GM18951 (cell line): ENCODE results near the gene MOV10.

ENCODE experiments used
- POLR2A ChIP-seq: IDR thresholded peaks from 4 replicates; pipeline ENCODE4 v1.6.1; 2011; ENCODE audit warnings: mild to moderate bottlenecking; ENCODE audit not compliant: insufficient read length, insufficient read depth; ENCODE audit errors: extremely low read depth
- in situ Hi-C: fragments of 300-500 bp; cut with MboI; formaldehyde crosslinking; loops from one replicate; pipeline ENCODE4 v1.12.0; 2022; ENCODE audit warnings: low sequenced_read_pairs, mixed read lengths, inconsistent platforms; ENCODE audit not compliant: unreplicated experiment

The MOV10 gene

GRCh38 chr1:112714313-112715263 is 40.1 kb downstream of the MOV10 start:
- TF ChIP-seq POLR2A: no peak
- in situ Hi-C loops: loop anchor here (5.0 to 25.0 kb wide), 3 partner anchors 93 to 323 kb away; no protein-coding TSS in a partner anchor

- in situ Hi-C loops: loop anchor here (5.0 to 25.0 kb wide), 2 partner anchors 92 to 322 kb away; no protein-coding TSS in a partner anchor
- TF ChIP-seq POLR2A: no peak
Measured at GRCh38 chr1:112715264-112716053, 41.0 kb downstream of the MOV10 start, which contains the start of gene PPM1J. TSS of gene PPM1J (minus strand) at chr1:112715332. CDS start at chr1:112715301, 31 bp downstream.

- TF ChIP-seq POLR2A: no peak
- in situ Hi-C loops: loop anchor here (5.0 to 25.0 kb wide), 2 partner anchors 91 to 321 kb away; no protein-coding TSS in a partner anchor
Measured at GRCh38 chr1:112716133-112716720, 41.8 kb downstream of the MOV10 start.

GRCh38 chr1:112717263-112717873 is 42.9 kb downstream of the MOV10 start:
- no peak for TF ChIP-seq POLR2A
- in situ Hi-C loops: loop anchor here (5.0 to 25.0 kb wide), 2 partner anchors 90 to 320 kb away; no protein-coding TSS in a partner anchor

GRCh38 chr1:112718691-112719418 is 44.4 kb downstream of the MOV10 start:
- in situ Hi-C loops: loop anchor here (5.0 to 25.0 kb wide), 2 partner anchors 88 to 318 kb away; no protein-coding TSS in a partner anchor
- no peak for TF ChIP-seq POLR2A

- in situ Hi-C loops: loop anchor here (5.0 to 25.0 kb wide), 2 partner anchors 88 to 318 kb away; no protein-coding TSS in a partner anchor
Measured at GRCh38 chr1:112719706-112720105, 45.2 kb downstream of the MOV10 start.

GRCh38 chr1:112720800-112721199 is 46.3 kb downstream of the MOV10 start:
- no peak for TF ChIP-seq POLR2A
- in situ Hi-C loops: loop anchor here (25.0 kb wide), 1 partner anchor 317 kb away; no protein-coding TSS in a partner anchor

More at GRCh38 chr1:112719706-112720105, 45.2 kb downstream of the MOV10 start:
- TF ChIP-seq POLR2A: no peak

GRCh38 chr1:112721294-112721693 is 46.8 kb downstream of the MOV10 start:
- in situ Hi-C loops: loop anchor here (25.0 kb wide), 1 partner anchor 316 kb away; no protein-coding TSS in a partner anchor

- TF ChIP-seq POLR2A: no peak
- in situ Hi-C loops: loop anchor here (25.0 kb wide), 1 partner anchor 315 kb away; no protein-coding TSS in a partner anchor
Measured at GRCh38 chr1:112721966-112722524, 47.6 kb downstream of the MOV10 start.

- TF ChIP-seq POLR2A: no peak
- in situ Hi-C loops: loop anchor here (25.0 kb wide), 1 partner anchor 314 kb away; no protein-coding TSS in a partner anchor
Measured at GRCh38 chr1:112722601-112723510, 48.4 kb downstream of the MOV10 start.
